Measurements from ENCODE around the gene ABHD17A.

ABHD17A gene

GRCh38 chr19:1862068-1862423 lies 23.2 kb downstream of the ABHD17A start:
- no peak for TF ChIP-seq ZFX (IDR thresholded peaks at IDR 0.05; ENCODE audit: borderline replicate concordance)
- no peak for TF ChIP-seq CTCF (IDR thresholded peaks at IDR 0.05)
- H3K27ac ChIP-seq = peak overlapping the region; percentile 93

GRCh38 chr19:1861599-1862031 lies 23.7 kb downstream of the ABHD17A start:
- peak overlapping the region; percentile 93 for H3K27ac ChIP-seq
- no peak for TF ChIP-seq ZFX (IDR thresholded peaks at IDR 0.05; ENCODE audit: borderline replicate concordance)
- no peak for TF ChIP-seq CTCF (IDR thresholded peaks at IDR 0.05)

GRCh38 chr19:1860821-1861598 lies 24.3 kb downstream of the ABHD17A start:
- H3K27ac ChIP-seq = peak overlapping the region; percentile 93

GRCh38 chr19:1860042-1860775 lies 25.1 kb downstream of the ABHD17A start:
- H3K27ac ChIP-seq = peak overlapping the region; percentile 93
- TF ChIP-seq CTCF (IDR thresholded peaks at IDR 0.05) = no peak
- no peak for TF ChIP-seq ZFX (IDR thresholded peaks at IDR 0.05; ENCODE audit: borderline replicate concordance)

More at GRCh38 chr19:1860821-1861598, 24.3 kb downstream of the ABHD17A start:
- TF ChIP-seq ZFX (IDR thresholded peaks at IDR 0.05; ENCODE audit: borderline replicate concordance) (no peak), CTCF (IDR thresholded peaks at IDR 0.05) (no peak)

GRCh38 chr19:1859331-1859781 lies 25.9 kb downstream of the ABHD17A start:
- peak overlapping the region; percentile 93 for H3K27ac ChIP-seq

GRCh38 chr19:1858412-1859081 lies 26.7 kb downstream of the ABHD17A start:
- TF ChIP-seq CTCF (IDR thresholded peaks at IDR 0.05) (no peak), ZFX (IDR thresholded peaks at IDR 0.05; ENCODE audit: borderline replicate concordance) (no peak)
- peak overlapping the region; percentile 93 for H3K27ac ChIP-seq

More at GRCh38 chr19:1859331-1859781, 25.9 kb downstream of the ABHD17A start:
- TF ChIP-seq CTCF (IDR thresholded peaks at IDR 0.05) = no peak
- no peak for TF ChIP-seq ZFX (IDR thresholded peaks at IDR 0.05; ENCODE audit: borderline replicate concordance)

All from 22Rv1 (cell line).